Measurements from ENCODE around the gene YBX2. TPM values are rescaled to one million over a fixed set of nuclear protein-coding genes. Genes with fewer than 3 reads are reported as not detected.

The YBX2 gene
- total RNA-seq, 1 experiment from 2014 or later: 2.4 TPM

DNA sequence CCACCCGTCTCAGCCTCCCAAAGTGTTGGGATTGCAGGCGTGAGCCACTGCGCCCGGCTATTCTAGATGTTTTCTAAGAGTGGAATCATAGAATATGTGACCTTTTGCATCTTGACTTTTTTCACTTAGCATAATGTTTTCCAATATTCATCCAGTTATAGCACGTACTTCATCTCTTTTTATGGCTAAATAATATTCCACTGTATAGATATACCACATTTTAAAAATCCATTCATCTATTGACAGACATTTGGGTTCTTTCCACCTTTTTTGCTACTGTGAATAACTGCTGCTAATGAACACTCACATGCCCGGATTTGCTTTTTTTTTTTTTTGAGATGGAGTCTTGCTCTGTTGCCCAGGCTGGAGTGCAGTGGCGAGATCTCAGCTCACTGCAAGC is 9.7 kb upstream of the YBX2 start:
- DNase-seq (ENCODE audit: low read depth): no peak

DNA sequence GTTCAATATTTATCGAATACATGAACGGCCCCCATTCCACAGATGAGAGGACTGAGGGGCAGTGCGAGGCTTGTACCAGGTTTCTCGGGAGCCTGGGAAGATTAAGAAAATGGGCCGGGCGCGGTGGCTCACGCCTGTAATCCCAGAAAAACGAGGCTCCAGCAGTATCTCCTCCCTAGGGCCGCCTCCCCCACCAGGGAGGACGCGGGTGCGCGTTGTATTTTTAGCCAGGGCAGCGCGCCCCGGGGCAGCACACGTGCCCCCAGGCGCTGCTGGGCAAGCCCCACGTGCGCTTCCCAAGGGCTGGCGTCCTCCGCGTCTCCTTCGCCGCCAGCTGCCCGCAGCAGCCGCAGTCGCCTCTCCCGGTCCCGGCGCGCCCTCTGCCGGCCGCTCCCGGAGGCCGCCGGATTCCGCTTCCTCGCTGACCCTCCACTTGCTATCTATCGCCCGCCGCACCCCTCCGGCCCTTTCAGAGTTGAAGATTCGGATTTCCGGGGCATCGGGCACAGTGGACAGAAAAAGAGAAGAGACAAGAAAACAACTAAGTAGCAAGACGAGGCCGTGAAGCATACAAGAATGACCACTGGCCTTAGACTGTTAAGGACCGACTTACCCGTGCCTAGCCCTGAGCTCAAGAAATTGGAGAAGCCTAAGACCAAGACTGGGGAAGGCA is 1.9 kb upstream of the YBX2 start:
- DNase-seq (ENCODE audit: low read depth): peak; percentile 89

DNA sequence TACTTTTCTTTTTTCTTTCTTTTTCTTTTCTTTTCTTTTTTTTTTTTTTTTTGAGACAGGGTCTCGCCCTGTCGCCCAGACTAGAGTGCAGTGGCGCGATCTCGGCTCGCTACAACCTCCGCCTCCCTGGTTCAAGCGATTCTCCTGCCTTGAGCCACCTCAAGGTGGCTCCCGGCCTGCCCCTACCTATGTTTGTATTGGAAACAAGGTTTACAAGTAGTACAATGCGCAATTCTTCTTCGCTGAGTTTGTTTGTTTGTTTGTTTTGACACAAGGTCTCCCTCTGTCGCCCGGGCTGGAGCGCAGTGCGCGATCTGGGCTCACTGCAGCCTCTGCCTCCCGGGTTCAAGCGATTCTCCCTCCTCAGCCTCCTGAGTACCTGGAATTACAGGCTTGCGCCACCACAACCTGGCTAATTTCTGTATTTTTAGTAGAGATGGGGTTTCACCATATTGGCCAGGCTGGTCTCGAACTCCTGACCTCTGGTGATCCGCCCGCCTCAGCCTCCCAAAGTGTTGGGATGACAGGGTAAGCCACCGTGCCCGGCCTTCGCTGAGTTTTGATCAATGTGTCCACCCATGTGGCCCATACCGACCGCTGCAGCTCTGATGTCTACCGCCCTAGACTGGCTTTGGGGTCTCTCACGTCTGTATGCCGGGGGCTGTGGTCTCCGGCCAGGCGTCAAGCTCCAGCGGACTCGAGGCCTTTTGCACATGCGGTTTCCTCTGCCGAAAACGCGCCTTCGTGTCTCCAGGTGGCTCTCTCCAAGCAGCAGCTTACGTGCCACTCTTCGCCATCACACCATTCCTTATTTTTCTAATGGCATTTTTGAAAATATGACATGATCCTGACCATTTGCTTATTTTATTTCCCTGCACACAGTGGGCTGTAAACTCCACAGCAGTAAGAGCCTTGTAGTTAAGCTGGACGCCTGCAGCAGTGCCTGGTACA is 1.1 kb upstream of the YBX2 start:
- DNase-seq (ENCODE audit: low read depth): no peak

DNA sequence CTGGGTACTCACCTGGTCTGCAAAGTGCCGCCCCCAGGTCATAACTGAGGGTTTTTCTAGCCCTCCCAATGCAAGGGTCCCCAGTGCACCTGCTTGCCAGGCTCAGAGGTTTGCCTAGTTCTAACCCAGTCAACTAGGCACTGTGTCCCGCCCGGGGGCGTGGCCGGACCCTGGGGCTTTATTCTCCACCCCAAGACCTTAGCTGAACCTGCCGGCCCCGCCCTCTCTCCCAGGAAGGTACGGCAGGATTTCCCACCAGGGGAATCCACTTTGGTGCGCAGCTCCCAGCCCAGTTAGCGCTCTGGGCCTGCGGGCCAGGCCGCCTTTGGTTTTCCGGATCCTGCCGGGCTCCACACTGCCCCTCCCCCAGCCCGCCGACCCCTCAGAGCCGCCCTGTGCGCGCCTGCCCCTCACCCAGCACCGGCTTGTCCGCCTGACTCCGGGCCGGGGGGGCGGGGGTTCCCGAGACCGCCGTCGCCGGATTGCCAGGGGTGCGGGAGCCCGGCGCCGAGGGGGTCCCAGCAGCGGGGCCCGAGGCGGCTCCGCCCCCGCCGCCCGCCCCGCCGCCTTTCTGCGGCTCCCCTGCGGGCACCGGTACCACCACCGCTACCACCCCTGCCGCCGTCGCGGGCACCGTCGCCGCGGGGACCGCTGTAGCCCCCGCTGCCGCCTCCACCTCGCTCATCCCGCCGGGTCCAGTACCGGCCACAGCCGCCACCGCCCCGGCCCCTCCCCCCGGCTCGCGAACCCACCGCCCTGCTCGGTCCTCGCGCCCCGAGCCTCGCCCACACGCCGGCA is 424 bp downstream of the YBX2 start:
- peak; percentile 30 for DNase-seq (ENCODE audit: low read depth)

DNA sequence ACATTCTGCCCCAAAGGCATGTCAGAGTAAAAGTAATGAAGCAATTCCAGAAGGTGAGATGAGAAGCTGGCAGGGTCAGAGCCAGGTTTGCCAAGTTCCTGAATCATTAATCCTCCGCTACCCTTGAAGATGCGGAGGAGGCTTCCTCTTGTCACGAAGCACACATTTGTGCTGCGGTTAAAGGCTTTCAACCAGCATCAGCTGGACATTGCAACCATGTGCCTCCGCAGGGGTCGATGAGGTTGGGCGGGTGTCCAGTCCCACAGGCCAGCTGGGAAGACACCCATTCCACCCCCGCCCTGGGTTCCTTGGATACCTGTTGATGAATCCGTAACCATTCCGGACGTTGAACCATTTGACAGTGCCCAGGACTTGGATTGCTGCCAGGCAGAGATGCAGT is 1.3 kb downstream of the YBX2 start:
- peak; percentile 57 for DNase-seq (ENCODE audit: low read depth)

DNA sequence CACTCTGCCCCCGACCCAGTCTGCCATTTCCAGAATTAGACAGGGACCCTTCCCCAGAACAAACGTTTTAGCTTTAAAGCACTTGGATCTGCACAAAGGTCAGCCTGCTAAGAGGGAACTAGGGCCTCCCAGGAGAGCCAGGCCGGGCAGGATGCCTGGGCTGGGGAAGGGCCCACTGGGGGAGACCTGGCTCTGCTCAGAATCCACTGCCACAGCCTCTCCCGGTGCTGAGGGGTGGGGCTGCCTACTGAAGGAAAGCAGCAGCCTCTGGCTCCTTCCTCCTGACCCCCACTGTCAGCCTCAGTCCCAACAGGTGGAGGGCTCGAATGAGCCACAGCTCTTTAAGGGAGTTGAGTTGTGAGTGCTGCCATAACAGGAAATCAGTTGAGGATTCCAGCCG is 1.7 kb downstream of the YBX2 start:
- no peak for DNase-seq (ENCODE audit: low read depth)

DNA sequence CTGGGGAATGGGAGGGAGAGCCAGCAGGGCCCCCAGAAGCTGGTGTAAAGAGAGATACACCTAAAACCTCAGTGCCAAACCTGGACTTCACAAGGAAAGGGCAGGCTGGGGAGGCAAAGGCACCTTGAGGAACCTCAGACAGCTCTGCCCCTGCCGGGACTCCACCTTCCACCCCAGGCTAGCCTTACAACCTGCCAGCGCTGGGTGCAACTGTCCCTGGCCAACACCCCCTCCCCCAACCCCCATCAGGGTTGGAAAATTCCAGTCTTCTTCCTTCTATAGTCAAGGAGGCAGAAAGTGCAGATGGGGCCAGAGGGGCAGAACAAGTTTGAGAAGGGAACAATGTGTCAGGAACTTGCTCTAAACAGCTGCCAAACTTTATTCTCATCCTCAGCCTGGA is 2.2 kb downstream of the YBX2 start:
- no peak for DNase-seq (ENCODE audit: low read depth)

DNA sequence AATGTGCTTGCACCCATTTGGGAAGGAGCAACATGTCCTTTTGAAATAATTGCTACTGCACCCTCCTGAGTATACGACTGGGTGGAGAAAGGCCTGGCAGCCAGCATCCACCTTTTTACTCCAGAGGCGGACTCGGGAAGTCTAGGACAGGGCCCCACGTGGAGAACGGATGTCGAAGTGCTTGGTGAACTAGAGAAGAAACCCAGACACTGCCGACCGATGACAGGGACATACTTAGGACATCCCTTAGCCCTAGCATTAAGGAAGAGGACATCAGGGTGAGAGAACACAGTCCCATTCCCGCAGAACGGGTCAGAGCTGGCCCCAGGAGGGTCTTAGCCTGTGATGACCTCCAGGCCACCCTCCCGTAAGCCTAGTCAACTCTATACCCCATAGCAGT is 3.8 kb downstream of the YBX2 start:
- DNase-seq (ENCODE audit: low read depth): no peak

DNA sequence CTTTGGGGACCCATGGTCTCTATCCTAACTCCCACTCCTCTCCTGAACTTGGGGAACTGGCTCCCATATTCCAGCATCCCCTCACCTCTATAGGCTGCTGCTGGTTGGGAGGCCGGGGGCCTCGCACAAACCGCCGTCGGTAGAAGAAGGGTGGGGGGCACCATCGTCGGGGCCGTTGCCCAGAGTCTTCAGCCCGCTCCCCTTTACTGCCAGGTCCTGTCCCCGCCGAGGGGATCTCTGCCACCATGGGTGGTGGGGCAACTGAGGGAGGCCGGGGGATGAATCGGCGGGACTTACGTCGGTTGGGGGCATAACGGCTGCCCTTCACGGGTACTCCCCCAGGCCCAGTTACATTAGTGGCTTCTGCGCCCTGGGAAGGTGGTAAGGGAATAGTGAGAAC is 4.3 kb downstream of the YBX2 start:
- no peak for DNase-seq (ENCODE audit: low read depth)

DNA sequence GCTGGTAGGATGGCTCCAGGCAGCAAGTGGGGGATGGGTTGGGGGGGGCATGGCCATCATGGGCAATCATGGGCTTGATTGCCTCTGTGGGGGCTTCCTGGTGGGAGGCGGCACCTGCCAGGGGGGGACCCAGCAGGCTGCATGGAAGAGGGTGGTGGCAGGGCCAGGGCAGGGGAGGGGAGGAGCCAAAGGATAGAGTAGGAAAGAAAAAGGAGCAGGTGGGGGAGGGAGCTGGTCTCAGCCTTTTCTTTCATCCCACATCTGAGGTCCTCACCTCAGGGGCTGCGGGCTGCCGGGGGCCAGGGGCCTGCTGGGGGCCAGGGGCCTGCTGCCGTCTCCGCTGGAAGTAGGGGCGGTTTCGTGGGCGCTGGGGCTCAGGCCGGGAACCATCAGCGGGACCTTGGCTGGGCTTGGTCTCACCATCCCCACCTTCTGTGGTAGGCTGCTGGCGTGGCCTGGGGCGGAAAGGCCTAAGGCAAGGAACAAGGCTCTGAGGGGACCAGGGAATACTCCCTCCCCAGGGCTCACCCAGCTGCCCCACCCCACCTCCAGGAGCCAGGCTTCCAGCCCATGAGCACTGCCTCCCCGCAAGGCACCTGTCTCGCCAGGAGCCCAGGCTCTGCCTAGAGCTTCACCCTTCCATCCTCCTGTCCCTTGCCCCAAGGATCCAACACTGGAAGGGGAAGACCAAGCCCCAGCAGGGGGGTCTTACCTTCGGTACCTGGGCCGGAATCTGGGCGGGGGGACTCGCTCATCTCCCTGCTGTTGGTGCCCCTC is 5.0 kb downstream of the YBX2 start:
- no peak for DNase-seq (ENCODE audit: low read depth)

DNA sequence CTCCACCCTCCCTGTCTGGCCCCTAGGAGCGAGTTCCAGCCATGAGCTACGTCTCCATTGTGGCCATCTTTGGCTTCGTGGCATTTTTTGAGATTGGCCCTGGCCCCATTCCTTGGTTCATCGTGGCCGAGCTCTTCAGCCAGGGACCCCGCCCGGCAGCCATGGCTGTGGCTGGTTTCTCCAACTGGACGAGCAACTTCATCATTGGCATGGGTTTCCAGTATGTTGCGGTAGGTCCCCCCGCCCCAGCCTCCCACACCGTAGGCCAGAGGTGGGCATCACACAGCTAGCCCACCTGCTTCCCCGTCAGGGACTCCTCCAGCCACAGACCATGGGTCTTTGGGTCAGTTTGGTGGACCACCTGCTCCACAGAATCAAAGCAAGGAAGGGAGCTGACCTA is 8.8 kb downstream of the YBX2 start:
- DNase-seq (ENCODE audit: low read depth): no peak

DNA sequence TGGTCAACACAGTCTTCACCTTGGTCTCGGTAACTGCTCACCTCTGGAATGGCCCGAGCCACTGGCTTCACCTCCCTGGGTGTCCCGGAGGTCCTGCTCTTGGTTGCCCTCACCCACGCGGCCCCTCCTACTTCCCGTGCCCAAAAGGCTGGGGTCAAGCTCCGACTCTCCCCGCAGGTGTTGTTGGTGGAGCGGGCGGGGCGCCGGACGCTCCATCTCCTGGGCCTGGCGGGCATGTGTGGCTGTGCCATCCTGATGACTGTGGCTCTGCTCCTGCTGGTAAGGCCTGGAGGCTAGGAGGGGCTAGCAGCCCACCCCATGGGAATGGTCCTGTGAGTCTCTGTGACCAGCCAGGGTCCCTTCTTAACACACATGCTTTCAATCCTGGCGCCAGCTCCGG is 9.5 kb downstream of the YBX2 start:
- no peak for DNase-seq (ENCODE audit: low read depth)

DNA sequence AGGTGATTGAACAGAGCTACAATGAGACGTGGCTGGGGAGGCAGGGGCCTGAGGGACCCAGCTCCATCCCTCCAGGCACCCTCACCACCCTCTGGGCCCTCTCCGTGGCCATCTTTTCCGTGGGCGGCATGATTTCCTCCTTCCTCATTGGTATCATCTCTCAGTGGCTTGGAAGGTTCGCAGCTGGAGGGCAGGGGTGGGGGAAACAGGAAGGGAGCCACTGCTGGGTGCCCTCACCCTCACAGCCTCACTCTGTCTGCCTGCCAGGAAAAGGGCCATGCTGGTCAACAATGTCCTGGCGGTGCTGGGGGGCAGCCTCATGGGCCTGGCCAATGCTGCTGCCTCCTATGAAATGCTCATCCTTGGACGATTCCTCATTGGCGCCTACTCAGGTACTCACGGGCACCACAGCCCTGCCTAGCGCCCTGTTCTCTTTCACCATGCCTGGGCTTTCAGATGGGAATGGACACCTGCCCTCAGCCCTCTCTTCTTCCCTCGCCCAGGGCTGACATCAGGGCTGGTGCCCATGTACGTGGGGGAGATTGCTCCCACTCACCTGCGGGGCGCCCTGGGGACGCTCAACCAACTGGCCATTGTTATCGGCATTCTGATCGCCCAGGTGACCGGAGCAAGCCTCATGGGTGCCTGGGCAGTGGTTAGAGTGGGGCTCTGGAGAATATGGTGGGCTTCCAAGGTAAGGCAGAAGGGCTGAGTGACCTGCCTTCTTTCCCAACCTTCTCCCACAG is 10.8 kb downstream of the YBX2 start:
- no peak for DNase-seq (ENCODE audit: low read depth)

DNA sequence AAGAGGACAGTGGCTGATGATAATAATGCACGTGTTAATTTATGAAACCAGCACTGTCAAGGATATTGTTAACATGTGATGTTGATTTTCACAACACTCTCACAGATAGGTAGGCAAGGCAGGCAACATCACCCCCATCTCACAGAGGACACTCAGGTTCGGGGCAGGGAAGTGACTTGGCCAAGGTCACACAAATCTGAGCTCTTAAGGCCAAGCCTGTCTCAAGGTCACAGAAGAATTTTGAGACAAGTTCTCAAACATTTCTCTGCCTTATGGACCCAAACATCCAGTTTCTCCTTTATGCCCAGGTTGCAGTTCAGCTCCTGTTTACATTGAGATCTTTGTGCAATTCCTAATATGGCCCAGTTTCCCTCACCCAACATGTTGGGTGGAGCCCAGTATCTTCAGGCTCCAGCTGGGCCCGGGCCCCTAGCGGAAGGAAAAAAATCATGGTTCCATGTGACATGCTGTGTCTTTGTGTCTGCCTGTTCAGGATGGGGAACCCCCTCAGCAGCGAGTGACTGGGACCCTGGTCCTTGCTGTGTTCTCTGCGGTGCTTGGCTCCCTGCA is 11.6 kb downstream of the YBX2 start:
- no peak for DNase-seq (ENCODE audit: low read depth)

DNA sequence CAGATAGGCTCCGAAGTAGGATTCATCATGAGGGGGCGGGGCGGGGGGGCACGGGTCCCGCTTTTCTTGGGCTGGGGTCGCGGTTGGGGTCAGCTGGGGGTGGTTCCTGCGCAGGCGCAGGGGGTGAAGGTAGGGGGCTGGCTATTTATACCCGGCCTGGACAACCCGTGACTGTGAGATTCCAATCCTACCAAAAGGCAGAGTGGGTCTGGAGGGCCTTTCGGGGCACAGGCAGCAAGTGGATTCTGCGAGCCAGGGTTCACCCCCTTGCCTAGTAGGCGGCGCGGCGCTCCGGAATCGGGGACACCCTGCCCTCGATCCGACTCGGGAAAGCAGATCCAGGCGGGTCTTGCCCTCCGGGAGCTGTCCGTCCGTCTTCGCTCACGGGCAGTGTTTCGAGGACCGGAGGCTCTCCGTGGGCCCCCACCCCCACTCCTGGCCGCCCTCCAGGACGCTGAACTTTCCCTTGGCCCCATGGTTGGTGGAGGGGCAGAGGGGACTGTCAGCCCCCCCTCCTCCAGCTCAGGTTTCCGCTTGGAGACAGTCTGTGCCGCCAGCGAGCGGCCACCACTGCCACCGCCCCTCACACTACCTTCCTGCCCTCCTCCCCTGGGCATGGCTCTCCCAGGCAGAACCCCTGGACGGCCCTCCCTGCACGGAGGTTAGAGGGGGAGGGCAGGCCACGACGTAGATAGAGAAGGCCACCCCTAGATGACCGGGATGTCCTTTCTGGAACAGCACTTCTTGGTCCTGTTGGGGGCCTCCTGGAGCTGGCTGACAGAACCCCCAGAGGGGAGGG is 12.3 kb downstream of the YBX2 start:
- no peak for DNase-seq (ENCODE audit: low read depth)

DNA sequence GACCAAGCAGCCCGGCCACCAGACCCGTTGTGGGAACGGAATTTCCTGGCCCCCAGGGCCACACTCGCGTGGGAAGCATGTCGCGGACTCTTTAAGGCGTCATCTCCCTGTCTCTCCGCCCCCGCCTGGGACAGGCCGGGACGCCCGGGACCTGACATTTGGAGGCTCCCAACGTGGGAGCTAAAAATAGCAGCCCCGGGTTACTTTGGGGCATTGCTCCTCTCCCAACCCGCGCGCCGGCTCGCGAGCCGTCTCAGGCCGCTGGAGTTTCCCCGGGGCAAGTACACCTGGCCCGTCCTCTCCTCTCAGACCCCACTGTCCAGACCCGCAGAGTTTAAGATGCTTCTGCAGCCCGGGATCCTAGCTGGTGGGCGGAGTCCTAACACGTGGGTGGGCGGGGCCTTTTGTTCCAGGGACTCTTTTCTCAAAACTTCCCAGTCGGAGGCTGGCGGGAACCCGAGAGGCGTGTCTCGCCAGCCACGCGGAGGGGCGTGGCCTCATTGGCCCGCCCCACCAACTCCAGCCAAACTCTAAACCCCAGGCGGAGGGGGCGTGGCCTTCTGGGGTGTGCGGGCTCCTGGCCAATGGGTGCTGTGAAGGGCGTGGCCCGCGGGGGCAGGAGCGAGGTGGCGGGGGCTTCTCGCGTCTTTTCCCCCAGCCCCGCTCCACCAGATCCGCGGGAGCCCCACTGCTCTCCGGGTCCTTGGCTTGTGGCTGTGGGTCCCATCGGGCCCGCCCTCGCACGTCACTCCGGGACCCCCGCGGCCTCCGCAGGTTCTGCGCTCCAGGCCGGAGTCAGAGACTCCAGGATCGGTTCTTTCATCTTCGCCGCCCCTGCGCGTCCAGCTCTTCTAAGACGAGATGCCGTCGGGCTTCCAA is 13.1 kb downstream of the YBX2 start, which contains the start of gene SLC2A4:
SLC2A4 (plus strand) TSS at position 645 of the 879 bp plus-strand sequence; CDS start at position 862, 217 bp downstream.
- DNase-seq (ENCODE audit: low read depth): peak; percentile 98

DNA sequence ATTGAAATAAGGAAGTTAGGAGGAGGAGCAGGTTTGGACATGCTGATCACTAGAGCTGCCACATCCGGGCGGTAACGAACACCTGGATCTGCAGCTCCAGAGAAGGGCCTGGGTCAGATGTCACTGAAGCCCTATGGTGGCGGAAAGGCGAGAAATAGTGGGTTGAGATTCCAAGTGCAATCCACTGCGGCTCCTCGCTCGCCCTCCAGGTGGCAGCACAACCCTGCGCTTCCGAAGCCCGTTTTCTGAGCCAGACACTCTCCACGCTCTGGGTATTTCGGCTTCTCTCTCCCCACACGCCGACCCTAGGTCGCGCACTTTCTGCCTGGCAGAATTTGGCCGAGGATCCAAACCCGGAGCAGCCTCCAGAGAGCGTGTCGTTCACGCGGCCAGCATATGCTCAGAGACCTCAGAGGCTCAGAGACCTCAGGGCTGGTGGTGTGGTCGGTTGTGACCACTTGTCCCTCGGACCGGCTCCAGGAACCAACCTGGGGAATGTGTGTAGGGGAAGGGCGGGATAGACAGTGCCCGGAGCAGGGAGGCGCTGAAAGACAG is 13.8 kb downstream of the YBX2 start:
- peak; percentile 89 for DNase-seq (ENCODE audit: low read depth)

DNA sequence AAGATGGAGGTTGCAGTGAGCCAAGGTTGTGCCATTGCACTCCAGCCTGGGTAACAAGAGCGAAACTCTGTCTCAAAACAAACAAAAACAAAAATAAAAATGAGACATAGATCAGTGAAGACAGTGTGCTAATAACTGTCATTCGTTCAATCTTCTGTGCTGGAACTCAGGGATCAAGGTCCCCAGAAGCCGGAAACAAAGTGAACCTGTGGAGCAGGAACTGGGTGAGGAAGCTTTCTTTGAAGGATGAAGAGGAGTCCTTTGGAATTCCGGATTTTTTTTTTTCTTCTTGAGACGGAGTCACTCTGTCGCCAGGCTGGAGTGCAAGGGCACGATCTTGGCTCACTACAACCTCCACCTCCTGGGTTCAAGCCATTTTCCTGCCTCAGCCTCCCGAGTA is 15.0 kb downstream of the YBX2 start:
- DNase-seq (ENCODE audit: low read depth): no peak

All from Daoy (cell line).